Stimulated activated CD8-positive, alpha-beta memory T cell treated with anti-CD3 and anti-CD28 coated beads, Interleukin-15, amount 100 ng/mL, for 1 hour (primary cell): ENCODE results near the gene CCDC178.
"Not testable (repeated sequence)": the region's sequence is repeated elsewhere in the genome, so short reads cannot be mapped to it uniquely, and the experiment has no call there.

Source experiments
- DNase-seq: peaks from one replicate; pipeline ENCODE4 v3.0.0-alpha.2; 2020; ENCODE audit warnings: low read depth

CCDC178 gene

DNA sequence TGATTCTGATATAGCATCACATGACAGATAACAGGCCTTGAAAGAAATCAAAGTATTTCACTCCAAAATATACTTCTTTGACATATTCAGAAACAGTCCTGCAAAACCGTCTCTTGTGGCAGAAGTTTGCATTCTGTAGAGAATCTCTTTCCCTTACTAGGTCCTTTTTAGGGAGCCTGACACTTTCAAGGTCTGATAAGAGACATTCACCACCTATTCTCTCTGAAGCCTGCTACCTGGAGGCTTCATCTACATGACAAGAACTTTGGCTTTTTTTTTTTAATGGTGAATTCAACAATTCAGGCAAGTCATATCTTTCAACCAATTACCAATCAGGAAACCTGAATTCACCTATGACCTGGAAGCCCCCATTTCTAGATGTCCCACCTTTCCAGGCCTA is 83.8 kb downstream of the CCDC178 start:
- no peak for DNase-seq

DNA sequence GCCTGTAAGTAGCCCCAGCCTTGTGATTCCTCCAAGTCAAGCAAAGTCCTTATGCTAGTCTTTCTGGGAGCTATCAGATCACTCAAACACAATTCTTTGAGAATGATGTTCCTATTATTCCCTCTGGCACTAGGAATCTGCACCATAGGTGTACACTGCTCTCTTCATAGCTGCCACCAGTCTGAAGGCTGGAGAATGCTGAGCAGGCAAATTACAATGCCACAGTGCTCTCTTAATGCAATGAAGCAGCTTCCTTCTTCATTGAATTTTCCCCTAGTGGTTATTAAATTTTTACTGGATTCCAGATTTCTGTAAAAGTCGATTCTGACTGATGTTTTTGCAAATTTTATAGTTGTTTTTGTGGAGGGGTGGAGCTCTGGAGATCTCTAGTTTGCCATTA is 84.8 kb downstream of the CCDC178 start:
- DNase-seq = no peak

DNA sequence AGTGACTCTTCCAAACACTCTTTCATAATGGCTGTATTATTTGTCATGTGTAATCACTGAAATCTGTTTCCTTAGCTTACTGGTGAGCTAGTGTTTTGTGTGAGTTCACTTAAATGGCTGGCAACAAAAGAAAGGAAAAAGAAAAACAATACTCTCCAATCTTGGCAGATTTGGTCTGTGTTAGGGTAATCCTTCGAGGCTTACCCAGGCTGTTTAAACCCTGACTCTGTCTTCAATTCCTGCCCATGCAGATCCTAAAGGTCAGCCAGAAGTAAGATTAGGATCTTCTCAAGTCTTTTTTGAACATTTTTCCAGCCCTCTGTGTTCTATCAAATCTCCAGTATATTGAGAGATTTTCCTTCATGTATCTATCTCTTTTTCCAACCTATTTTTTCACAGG is 85.3 kb downstream of the CCDC178 start:
- DNase-seq = no peak

DNA sequence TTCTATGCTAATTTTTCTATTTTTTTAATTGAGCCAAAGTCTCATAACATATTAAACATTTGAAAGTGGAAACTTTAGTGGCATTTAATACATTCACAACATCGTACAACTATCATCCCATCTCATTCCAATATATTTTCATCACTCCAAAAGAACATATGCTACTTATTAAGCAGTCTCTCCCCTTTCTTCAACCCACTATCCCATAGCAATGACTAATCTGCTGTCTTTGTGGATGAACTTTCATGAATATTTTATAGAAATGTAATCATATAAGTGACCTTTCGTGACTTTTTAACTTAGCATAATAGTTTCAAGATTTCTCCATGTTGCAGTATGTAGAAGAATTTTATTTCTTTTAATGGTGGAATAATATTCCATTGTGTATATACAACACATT is 90.3 kb downstream of the CCDC178 start:
- no peak for DNase-seq

DNA sequence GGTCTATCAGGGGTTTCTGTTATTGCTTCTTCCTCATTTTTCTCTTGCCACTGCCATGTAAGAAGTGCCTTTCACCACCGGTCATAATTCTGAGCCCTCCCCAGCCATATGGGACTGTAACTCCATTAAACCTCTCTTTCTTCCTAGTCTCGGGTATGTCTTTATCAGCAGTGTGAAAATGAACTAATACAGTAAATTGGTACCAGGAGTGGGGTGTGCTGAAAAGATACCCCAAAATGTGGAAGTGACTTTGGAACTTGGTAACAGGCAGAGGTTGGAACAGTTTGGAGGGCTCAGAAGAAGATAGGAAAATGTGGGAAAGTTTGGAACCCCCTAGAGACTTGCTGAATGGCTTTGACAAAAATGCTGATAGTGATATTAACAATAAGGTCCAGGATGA is 100.8 kb downstream of the CCDC178 start:
- not testable (repeated sequence) for DNase-seq

DNA sequence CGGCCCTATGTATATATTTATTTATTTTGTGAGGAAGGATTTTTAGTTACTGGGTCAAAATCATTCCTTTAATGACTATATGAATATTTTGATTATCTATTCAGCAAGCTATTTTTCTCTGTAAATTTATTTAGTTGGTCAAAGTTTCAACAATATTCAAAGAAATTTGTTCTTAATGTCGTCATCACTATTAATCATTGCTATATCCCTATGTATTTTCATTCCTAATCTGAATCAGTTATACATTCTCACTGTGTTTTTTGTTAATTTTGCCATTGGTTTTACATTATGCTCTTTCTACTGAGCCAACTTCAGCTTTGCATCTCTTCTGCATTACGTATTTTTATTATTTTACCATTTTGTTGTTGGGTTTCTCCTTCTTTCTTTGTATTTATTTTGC is 105.7 kb downstream of the CCDC178 start:
- DNase-seq = no peak

DNA sequence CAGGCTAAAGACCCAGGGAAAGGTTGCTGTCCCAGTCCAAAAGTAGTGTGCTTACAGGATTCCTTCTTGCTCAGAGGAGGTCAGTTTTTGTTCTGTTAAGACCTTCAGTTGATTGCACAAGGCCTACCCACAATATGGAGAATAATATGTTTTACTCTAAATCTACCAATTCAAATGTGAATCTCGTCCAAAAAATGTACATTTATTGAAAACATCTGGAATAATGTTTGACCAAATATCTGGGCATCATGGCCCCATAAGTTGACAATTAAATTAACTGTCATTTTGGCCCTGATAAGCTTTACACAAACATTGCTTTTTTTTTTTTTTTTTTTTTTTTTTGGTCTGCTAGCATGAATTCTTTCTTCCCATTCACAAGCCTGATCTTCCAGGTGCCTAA is 109.8 kb downstream of the CCDC178 start:
- no peak for DNase-seq

DNA sequence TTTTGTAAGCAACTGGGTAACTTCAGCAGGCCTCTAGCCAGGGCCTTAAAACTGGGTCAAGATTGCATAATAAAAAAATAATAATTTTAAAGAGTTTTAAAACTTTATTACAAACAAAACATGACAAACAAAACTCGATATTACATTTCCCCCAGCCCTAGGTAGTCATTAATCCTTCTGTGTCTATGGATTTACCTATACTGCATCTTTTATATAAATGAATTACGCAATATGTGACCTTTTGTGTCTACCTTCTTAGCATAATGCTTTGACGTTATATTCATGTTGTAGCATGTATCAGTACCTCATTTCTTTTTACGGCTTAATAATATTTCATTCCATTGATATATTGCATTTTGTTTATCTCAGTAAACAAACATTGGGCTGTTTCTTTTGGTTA is 113.5 kb downstream of the CCDC178 start:
- no peak for DNase-seq

DNA sequence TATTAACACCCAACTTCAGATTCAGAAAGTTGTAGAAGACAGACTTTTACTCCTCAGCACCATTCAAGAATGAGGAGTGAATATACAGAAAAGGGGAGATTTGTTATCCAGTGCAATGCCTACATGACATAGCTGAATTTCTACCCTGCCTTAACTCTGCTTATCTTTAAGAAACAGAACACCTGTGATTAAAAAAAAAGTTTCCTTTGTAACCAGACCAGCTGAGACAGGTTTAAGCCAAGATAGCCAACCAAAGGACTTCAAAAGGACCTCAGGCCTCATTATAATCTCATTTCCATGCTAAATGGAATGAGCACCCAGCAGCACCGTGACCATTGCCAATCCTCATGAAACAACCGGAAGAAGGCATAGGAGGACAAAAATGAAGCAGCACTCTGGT is 122.9 kb downstream of the CCDC178 start:
- DNase-seq = no peak

DNA sequence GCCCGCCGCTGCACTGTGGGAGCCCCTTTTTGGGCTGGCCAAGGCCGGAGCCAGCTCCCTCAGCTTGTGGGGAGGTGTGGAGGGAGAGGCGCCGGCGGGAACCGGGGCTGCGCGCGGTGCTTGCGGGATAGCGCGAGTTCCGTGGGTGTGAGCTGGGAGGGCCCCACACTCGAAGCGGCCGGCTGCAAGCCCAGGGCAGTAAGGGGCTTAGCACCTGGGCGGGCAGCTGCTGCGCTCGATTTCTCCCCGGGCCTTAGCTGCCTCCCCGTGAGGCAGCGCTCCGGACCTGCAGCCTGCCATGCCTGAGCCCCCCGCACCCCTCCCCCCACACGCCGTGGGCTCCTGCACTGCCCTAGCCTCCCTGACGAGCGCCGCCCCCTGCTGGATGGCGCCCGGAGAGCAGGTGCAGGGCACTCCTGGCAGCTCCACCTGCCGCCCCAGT is 124.4 kb downstream of the CCDC178 start:
- DNase-seq = no peak

DNA sequence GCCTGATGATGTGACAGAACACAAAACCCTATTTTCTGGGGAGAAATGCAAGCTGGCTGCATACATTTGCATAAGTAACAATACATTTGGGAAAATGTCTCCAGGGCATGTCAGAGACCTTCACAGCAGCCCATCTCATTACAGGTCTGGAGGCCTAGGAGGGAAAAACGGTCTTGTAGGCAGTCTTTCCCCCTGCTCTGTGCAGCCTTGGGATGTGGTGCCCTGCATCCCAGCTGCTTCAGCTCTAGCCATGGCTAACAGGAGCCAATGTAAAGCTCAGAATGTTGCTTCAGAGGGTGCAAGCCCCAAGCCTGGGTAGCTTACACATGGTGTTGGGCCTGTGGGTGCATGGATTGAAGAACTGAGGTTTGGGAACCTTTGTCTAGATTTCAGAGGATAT is 133.0 kb downstream of the CCDC178 start:
- DNase-seq = no peak

DNA sequence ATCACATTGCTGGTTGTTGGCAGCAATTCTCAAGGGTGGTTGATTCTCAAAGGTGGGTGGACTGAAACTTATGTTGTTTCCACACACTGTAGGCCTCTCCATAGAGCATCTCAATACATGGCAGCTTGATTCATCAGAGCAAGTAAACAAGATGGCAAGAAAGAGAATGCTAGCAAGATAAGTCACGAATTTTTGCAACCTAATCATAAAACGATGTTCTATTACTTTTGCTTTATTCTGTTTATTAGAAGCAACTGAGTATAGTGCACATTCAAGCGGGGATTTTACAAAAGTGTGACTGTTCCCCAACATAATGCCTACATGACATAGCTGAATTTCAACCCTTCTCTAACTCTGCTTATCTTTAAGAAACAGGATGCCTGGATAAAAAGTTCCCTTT is 136.2 kb downstream of the CCDC178 start:
- no peak for DNase-seq

DNA sequence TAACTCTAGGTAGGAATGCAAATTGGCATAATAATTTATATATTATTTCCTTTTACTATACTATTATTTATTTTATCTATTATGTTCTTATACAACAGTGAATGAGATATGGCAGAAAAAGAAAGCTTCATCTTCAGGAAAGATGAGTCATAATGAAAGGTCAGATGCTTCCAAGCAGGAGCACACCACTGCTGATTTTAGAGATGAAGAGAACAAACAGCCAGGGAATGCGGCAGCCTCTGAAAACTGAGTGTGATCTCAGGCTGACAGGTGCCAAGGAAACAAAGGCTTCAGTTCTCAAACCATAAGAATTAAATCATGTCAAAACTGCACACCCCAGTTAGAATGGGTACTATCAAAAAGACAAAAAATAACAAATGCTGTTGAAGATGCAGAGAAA is 149.0 kb downstream of the CCDC178 start:
- DNase-seq = no peak

DNA sequence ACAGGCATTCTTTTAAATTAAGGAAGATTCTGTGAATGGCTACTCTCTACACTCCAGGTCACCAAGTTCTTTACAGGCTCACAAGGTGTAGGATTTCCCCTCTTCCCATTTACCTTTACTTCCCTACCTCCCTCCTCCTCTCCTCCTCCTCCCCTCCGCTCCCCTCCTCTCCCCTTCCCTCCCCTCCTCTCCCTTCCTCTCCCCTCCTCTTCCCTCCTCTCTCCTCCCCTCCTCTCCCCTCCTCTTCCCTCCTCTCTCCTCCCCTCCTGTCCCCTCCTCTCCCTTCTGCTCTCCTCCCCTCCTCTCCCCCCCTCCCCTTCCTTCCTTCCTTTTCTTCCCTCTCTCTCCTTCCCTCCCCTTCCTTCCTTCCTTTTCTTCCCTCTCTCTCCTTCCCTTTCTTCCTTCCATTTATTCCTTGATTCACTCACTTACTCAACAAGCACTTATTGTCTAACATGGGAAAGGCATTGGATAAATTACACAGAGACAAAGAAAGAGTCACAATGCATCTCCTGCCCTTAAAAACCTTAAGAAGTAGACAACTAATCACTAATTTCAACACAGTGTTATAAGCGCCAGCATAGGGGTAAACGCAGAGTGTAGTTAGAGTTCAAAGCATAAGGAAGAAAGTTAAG is 152.3 kb downstream of the CCDC178 start:
- no peak for DNase-seq

DNA sequence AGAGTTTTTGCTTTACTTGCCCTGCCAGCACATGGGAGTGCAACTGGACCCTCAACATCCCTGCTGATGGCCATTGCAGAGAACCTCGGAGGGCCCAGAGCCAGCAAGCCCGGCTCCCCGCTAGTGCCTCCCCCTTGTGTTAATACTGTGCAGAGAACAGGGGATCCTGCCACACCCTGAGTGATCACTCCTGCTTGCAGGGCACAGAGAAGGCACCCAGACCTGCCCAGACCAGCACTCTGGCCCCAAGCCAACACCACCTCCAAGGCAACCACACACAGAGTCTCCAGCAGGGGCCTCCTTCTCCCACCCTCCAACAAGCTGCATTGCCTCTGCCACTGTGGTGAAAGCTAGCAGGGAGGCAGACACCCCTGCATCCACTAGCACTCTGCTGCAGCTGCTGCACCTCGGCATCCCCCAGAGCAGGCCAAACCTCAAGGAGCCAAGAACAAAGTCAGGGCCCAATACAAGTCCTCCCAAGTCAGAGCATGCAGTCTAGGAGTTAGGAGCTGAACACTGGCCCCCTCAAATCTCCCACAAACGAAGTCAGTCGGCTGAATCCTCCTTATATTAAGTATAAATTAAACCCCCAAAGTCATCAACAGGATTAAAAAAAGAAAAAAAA is 157.7 kb downstream of the CCDC178 start:
- no peak for DNase-seq

DNA sequence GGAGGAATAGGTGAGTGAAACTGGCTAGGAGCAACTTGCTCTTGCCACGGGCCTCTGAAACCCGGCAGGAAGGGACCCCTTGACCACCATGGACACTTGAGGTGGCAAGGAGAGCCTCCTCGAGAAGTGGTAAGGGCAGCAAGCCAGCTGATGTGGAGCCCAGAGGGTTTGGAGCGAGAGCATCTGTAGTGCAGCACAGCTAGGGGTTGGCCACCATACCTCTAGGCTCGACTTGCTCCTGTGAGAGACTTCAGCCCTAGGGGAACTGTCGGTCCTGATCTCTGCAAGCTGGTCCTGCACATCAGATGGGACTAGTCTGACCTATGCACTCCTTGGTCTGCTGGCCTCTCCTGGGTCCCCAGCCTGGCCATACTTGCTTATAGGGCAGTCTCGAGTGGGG is 158.4 kb downstream of the CCDC178 start:
- no peak for DNase-seq

DNA sequence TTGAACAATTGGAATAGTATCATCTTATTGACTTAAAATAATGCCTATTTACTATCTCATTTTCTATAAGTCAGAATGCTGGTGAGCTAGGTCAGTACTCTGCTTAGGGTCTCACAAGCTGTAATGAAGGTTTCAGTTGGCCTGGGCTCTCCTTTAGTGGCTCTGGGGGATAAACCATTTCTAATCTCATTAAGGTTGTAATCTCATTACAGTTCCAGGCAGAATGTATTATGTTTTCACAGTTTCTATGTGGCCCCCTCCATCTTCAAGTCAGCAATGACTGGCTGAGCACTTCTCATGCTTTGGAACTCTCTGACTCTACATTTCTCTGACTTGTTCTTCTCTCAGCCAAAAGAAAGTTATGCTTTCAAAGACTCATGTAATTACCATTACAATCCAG is 163.1 kb downstream of the CCDC178 start:
- no peak for DNase-seq

DNA sequence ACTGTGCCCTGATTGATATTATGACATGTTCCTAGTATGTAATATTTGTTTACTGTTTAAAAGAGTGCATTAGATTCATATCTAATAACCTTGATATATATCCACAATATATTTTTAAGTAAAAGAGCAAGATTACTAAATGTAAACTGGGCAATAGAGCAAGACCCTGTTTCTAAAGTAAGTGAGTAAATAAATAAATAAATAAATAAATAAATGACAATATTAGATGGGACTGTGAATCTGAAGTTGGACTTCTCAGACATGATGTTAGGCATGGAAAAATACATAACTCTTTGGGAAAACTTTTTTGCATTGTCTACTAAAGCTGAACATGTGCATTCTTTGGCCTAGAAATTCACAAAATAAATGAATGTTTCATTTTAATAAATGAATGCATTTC is 164.7 kb downstream of the CCDC178 start:
- DNase-seq = no peak

DNA sequence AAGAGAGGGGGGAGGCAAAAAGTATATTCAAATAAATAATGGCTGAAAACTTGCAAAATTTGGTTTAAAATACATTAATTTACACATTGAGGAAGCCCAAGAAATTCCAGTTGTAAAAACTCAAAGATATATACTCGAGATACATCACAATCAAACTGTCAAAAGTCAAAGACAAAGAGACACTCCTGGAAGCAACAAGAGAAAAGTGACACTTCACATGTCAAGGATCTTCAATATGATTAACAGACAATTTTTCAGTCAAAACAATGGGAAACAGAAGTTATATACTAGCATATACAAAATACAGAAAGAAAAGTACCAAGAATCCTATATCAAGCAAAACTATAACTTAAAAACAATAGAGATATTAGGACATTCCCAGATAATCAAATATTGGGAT is 170.2 kb downstream of the CCDC178 start:
- no peak for DNase-seq

DNA sequence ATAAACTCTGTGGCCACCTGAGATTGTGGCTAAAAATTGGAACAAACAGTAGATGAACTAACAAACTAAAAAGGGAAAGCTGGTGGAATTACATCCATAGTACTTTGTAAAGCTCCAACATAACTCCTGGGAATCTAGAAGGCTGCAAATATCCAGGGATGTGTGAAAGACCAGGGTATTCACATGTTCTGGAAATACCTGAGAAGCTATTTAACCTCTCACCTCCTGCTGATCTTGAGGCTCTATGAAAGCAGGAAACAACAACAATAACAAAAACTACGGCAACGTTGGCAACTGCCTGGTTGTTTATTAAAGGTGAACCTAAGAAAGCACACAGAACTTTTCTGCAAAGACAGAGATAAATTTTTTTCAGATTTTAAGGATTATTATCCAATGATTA is 171.3 kb downstream of the CCDC178 start:
- DNase-seq = no peak

DNA sequence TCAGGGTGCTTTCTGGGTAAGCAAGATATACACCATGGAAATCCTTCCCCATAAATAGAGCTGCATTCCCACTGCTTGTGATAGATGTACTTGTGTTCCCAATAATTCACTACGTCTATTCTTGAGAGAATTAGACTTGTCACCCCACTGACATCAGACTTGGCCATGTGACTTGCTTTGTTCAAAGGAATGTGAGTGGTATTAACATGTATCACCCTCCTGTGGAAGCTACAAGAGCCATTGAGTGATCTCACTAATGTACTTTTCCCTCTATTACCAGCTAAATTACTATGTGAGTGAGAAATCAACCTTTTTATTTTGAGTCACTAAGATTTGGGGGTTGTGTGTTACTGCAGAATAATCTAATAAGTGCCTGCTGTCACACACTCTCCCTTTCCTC is 176.0 kb downstream of the CCDC178 start:
- no peak for DNase-seq

DNA sequence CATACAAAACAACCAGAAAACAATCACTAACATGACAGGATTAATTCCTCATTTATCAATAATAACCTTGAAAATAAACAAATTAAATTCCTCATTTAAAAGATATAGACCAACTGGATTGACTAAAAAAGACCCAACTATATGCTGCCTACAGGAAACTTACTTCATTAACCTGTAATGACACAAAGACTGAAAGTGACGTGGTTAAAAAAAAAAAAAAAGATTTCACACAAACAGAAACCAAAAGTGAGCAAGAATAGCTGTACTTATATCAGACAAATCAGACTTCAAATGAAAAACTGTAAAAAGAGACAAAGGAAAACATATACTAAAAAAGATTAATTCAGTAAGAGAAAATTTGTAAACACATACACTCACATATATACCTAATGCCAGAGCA is 201.2 kb downstream of the CCDC178 start:
- DNase-seq = no peak

DNA sequence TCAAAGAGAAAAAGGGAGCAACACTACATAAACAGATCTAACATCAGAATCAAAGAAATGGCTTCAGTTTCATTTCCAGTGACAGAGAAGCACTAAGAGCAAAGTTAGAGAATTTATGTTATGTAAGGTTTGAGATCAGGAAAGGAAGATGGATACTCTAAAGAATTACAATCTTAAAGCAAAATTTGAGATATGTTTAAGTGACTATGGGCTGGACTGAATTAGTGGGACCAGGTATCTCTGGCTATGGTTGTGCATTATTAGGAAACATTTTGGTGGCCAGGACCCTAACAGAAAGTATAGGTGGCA is 208.2 kb downstream of the CCDC178 start:
- no peak for DNase-seq

DNA sequence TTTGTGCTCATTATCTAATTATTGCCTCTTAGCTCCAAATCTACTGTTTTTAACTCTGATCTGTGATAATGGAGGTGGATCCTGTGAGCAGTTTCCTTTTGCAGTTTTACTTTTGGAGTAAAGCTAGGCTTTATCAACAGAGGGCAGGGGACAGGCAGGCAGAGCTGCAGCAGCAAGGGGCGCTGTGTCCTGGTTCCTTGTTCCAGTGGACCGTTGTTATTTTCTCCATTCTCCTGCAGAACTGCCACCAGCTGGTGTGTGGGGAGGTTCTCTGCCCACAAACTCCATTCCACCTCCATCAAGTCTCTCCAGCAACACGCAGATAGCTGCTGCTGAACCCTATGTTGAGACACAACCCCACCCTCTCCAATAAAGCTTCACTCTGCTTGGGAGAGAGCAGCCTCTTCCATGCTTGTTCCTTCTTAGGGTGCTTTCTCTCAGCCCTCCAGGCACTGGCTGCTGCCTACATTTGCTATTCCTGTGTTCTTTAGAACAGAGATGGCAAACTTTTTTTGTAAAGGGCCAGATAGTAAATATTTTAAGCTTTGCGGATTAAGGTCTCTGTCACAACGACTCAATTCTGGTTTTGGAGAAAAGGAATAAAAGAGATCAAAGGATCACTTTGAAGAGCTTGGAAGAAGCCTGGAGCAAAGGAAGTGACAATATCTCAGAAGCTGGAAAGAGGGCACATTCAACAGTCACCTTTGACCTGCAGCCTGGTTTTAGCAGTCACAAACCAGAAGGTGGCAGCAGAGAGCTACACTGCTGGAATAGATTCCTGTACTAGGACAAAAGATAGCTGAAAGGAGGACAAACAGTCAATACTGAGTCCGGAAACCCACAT is 208.8 kb downstream of the CCDC178 start:
- no peak for DNase-seq
